HG03439 (cell line): Measurements from ENCODE around the gene RPGR.

Source experiments
- ATAC-seq: cut with Tn5 transposase; IDR thresholded peaks from one replicate; pipeline ENCODE4 v1.9.1; 2021; ENCODE audit warnings: mild to moderate bottlenecking, moderate library complexity; ENCODE audit not compliant: unreplicated experiment

Gene RPGR

GRCh38 chrX:38332505-38332904 lies 5.2 kb upstream of the RPGR start:
- no peak for ATAC-seq

- ATAC-seq = no peak
Observed at GRCh38 chrX:38327775-38328081, 419 bp upstream of the RPGR start.

- no peak for ATAC-seq
Observed at GRCh38 chrX:38326086-38326485, 1.2 kb downstream of the RPGR start.

GRCh38 chrX:38320819-38321218 lies 6.5 kb downstream of the RPGR start:
- ATAC-seq = no peak

- ATAC-seq = no peak
Observed at GRCh38 chrX:38318606-38319005, 8.7 kb downstream of the RPGR start.

- no peak for ATAC-seq
Observed at GRCh38 chrX:38318196-38318595, 9.1 kb downstream of the RPGR start.

GRCh38 chrX:38315186-38315585 lies 12.1 kb downstream of the RPGR start:
- no peak for ATAC-seq

GRCh38 chrX:38313190-38313589 lies 14.1 kb downstream of the RPGR start:
- no peak for ATAC-seq

GRCh38 chrX:38312436-38312835 lies 14.9 kb downstream of the RPGR start:
- no peak for ATAC-seq

- no peak for ATAC-seq
Observed at GRCh38 chrX:38311743-38312142, 15.6 kb downstream of the RPGR start.

- no peak for ATAC-seq
Observed at GRCh38 chrX:38305971-38306370, 21.3 kb downstream of the RPGR start.

- no peak for ATAC-seq
Observed at GRCh38 chrX:38304010-38304409, 23.3 kb downstream of the RPGR start.

- ATAC-seq = no peak
Observed at GRCh38 chrX:38293741-38294140, 33.6 kb downstream of the RPGR start.

- ATAC-seq = no peak
Observed at GRCh38 chrX:38287674-38288073, 39.6 kb downstream of the RPGR start.

GRCh38 chrX:38285649-38286048 lies 41.7 kb downstream of the RPGR start:
- ATAC-seq = no peak

GRCh38 chrX:38282049-38282448 lies 45.3 kb downstream of the RPGR start:
- no peak for ATAC-seq

- ATAC-seq = no peak
Observed at GRCh38 chrX:38279188-38279587, 48.1 kb downstream of the RPGR start.

GRCh38 chrX:38278682-38279081 lies 48.6 kb downstream of the RPGR start:
- no peak for ATAC-seq

- no peak for ATAC-seq
Observed at GRCh38 chrX:38277802-38278201, 49.5 kb downstream of the RPGR start.

- ATAC-seq = no peak
Observed at GRCh38 chrX:38277136-38277535, 50.2 kb downstream of the RPGR start.

- ATAC-seq = no peak
Observed at GRCh38 chrX:38276089-38276488, 51.2 kb downstream of the RPGR start.

- ATAC-seq = peak; percentile 58
Observed at GRCh38 chrX:38275615-38276014, 51.7 kb downstream of the RPGR start.

- ATAC-seq = no peak
Observed at GRCh38 chrX:38273453-38273852, 53.9 kb downstream of the RPGR start.

GRCh38 chrX:38271154-38271716 lies 56.1 kb downstream of the RPGR start:
- no peak for ATAC-seq
